SK-N-SH (cell line): ENCODE data around the gene DOCK6. TPM values are rescaled to one million over a fixed set of nuclear protein-coding genes. Genes with fewer than 3 reads are reported as not detected.

ENCODE experiments used
- CTCF ChIA-PET: fragments of 300-600, 350-600 bp; formaldehyde crosslinking; extraction: SDS; loops from one replicate; lab custom pipeline; 2021; lab: Yijun Ruan, JAX
- POLR2A ChIA-PET: fragments of 350-600 bp; sonication (Branson Sonifier 250); formaldehyde crosslinking; extraction: SDS; loops from one replicate; lab custom pipeline; 2020; ENCODE audit warnings: antibody characterized with exemption, inconsistent platforms; lab: Yijun Ruan, JAX
- DNase-seq: peaks from one replicate; pipeline ENCODE4 v3.0.0; 2012
- H2AFZ ChIP-seq: fragments of 200-600 bp; sonication (generic); 2 replicates; pipeline ENCODE4 v1.8.1; 2016; ENCODE audit warnings: antibody characterized with exemption, mild to moderate bottlenecking, low read depth
- H3F3A ChIP-seq: fragments of 200-600 bp; sonication (generic); replicated peaks from 2 replicates; pipeline ENCODE3; 2016; ENCODE audit warnings: antibody characterized with exemption, mild to moderate bottlenecking; ENCODE audit not compliant: insufficient read depth
- H3K27ac ChIP-seq, 2 experiments: fragments of 200-500 bp in 1 of 2; fragments of 200-600 bp in 1 of 2; sonication (Bioruptor generic) in 1 of 2; sonication (generic), shearing (Covaris generic) in 1 of 2; 2 replicates each; pipeline versions ENCODE4 v1.5.1 to v1.6.1; 2014 to 2016; ENCODE audit warnings: low read depth in 2 of 2, inconsistent platforms in 1 of 2, low read length in 1 of 2, mild to moderate bottlenecking in 1 of 2, mixed read lengths in 1 of 2
- H3K27me3 ChIP-seq: fragments of 200-600 bp; sonication (generic), shearing (Covaris generic); 2 replicates; pipeline ENCODE4 v1.6.1; 2016; ENCODE audit warnings: mixed run types; ENCODE audit not compliant: insufficient read depth
- H3K36me3 ChIP-seq, 2 experiments: fragments of 200-500 bp in 1 of 2; fragments of 200-600 bp in 1 of 2; sonication (Bioruptor generic) in 1 of 2; sonication (generic) in 1 of 2; replicated peaks in 1 of 2; 2 replicates each; pipeline versions ENCODE3 to v1.5.1; 2014 to 2016; ENCODE audit warnings: low read length in 1 of 2, mild to moderate bottlenecking in 1 of 2; ENCODE audit not compliant: insufficient read depth in 2 of 2, control insufficient read depth in 1 of 2
- H3K4me1 ChIP-seq, 2 experiments: fragments of 200-500 bp in 1 of 2; fragments of 200-600 bp in 1 of 2; sonication (Bioruptor generic) in 1 of 2; sonication (generic), shearing (Covaris generic) in 1 of 2; 2 replicates each; pipeline versions ENCODE4 v1.5.1 to v1.6.1; 2014 to 2016; ENCODE audit warnings: low read depth in 1 of 2, low read length in 1 of 2, mixed run types in 1 of 2; ENCODE audit not compliant: insufficient read depth in 2 of 2, control insufficient read depth in 1 of 2
- H3K4me2 ChIP-seq: fragments of 200-600 bp; sonication (generic), shearing (Covaris generic); 2 replicates; pipeline ENCODE4 v1.6.1; 2017; ENCODE audit warnings: mixed run types
- H3K4me3 ChIP-seq, 2 experiments: fragments of 200-500 bp in 1 of 2; fragments of 200-600 bp in 1 of 2; sonication (Bioruptor generic) in 1 of 2; sonication (generic), shearing (Covaris generic) in 1 of 2; 2 replicates each; pipeline versions ENCODE4 v1.5.1 to v1.8.1; 2014 to 2016; ENCODE audit warnings: low read depth in 2 of 2, inconsistent platforms in 1 of 2, low read length in 1 of 2, mild to moderate bottlenecking in 1 of 2, mixed read lengths in 1 of 2, moderate library complexity in 1 of 2
- H3K79me2 ChIP-seq: fragments of 200-600 bp; sonication (generic); 2 replicates; pipeline ENCODE4 v1.8.1; 2017; ENCODE audit warnings: mild to moderate bottlenecking; ENCODE audit not compliant: insufficient read depth
- H3K9ac ChIP-seq: fragments of 200-600 bp; sonication (generic); 2 replicates; pipeline ENCODE4 v1.6.1; 2017; ENCODE audit warnings: mixed run types
- H3K9me2 ChIP-seq: fragments of 200-600 bp; sonication (generic); 2 replicates; pipeline ENCODE4 v1.6.1; 2017; ENCODE audit warnings: mixed run types
- H3K9me3 ChIP-seq: fragments of 200-600 bp; sonication (generic); 2 replicates; pipeline ENCODE4 v1.6.1; 2017; ENCODE audit warnings: mixed run types, mild to moderate bottlenecking, moderate library complexity
- H4K20me1 ChIP-seq: fragments of 200-600 bp; sonication (generic); 2 replicates; pipeline ENCODE4 v1.6.1; 2017; ENCODE audit warnings: mild to moderate bottlenecking, mixed run types; ENCODE audit not compliant: insufficient read depth
- GABPA ChIP-seq: IDR thresholded peaks from 2 replicates; pipeline ENCODE4 v1.4.0; 2012; ENCODE audit warnings: low read depth, mild to moderate bottlenecking
- GATA2 ChIP-seq: sonication (generic); formaldehyde crosslinking; IDR thresholded peaks from 2 replicates; pipeline ENCODE4 v1.5.0; 2020; ENCODE audit warnings: mild to moderate bottlenecking, missing genetic modification reagents
- MXI1 ChIP-seq: IDR thresholded peaks from 2 replicates; pipeline ENCODE4 v1.6.1; 2012; ENCODE audit warnings: mild to moderate bottlenecking, low read depth, low read length, improper control_type of control experiment
- NFIC ChIP-seq: IDR thresholded peaks from 2 replicates; pipeline ENCODE4 v1.4.0; 2012; ENCODE audit warnings: borderline replicate concordance
- NRF1 ChIP-seq: IDR thresholded peaks from 2 replicates; pipeline ENCODE4 v1.6.1; 2012; ENCODE audit warnings: low read depth, mild to moderate bottlenecking, low read length
- POLR2AphosphoS5 ChIP-seq: IDR thresholded peaks from 2 replicates; pipeline ENCODE4 v1.6.1; 2012; ENCODE audit warnings: low read depth, low read length
- RAD21 ChIP-seq: IDR thresholded peaks from 2 replicates; pipeline ENCODE4 v1.6.1; 2012; ENCODE audit warnings: mild to moderate bottlenecking, low read length
- RCOR1 ChIP-seq: fragments of 150-350 bp; IDR thresholded peaks from 2 replicates; pipeline ENCODE4 v1.6.1; 2017; ENCODE audit warnings: antibody characterized with exemption, low read length
- RFX5 ChIP-seq: IDR thresholded peaks from 2 replicates; pipeline ENCODE4 v1.6.1; 2012; ENCODE audit warnings: mild to moderate bottlenecking, improper control_type of control experiment, low read length
- SMC3 ChIP-seq: IDR thresholded peaks from 2 replicates; pipeline ENCODE4 v1.6.1; 2012; ENCODE audit warnings: low read depth, low read length, improper control_type of control experiment
- TEAD4 ChIP-seq: IDR thresholded peaks from 2 replicates; pipeline ENCODE4 v1.4.0; 2012; ENCODE audit warnings: mild to moderate bottlenecking, borderline replicate concordance; ENCODE audit not compliant: insufficient read depth
- YY1 ChIP-seq: IDR thresholded peaks from 2 replicates; pipeline ENCODE4 v1.4.0; 2012; ENCODE audit warnings: low read depth, mild to moderate bottlenecking
- WGBS: methylation state at CpG from one replicate; pipeline ENCODE4 v1.1.6; 2017; ENCODE audit warnings: low lambda C conversion rate; 5-methylcytosine and 5-hydroxymethylcytosine counted together
- polyA plus RNA-seq, 3 experiments: library from polyadenylated mRNA; depleted of rRNA; stranded (reverse); fragments of >200 nt; gene quantifications; 2 replicates each; pipeline ENCODE4 v1.2.3, GENCODE V29; 2012
- TF ChIP-seq, protein P1 (sequence below): IDR thresholded peaks from 2 replicates; pipeline ENCODE4 v1.4.0; 2012; ENCODE audit warnings: low read depth
- TF ChIP-seq, protein P2 (sequence below): IDR thresholded peaks from 2 replicates; pipeline ENCODE4 v1.6.1; 2012; ENCODE audit warnings: mild to moderate bottlenecking, low read depth, low read length, moderate library complexity
- TF ChIP-seq, protein P3 (sequence below): IDR thresholded peaks from 2 replicates; pipeline ENCODE4 v1.4.0; 2012; ENCODE audit warnings: low read depth, borderline replicate concordance
- TF ChIP-seq, protein P4 (sequence below): IDR thresholded peaks from 2 replicates; pipeline ENCODE4 v1.4.0; 2012; ENCODE audit warnings: low read depth, borderline replicate concordance

The DOCK6 gene
- polyA plus RNA-seq, 1 of the 3 experiments (the other 2 are of a cell fraction) = 18.3 TPM

DNA sequence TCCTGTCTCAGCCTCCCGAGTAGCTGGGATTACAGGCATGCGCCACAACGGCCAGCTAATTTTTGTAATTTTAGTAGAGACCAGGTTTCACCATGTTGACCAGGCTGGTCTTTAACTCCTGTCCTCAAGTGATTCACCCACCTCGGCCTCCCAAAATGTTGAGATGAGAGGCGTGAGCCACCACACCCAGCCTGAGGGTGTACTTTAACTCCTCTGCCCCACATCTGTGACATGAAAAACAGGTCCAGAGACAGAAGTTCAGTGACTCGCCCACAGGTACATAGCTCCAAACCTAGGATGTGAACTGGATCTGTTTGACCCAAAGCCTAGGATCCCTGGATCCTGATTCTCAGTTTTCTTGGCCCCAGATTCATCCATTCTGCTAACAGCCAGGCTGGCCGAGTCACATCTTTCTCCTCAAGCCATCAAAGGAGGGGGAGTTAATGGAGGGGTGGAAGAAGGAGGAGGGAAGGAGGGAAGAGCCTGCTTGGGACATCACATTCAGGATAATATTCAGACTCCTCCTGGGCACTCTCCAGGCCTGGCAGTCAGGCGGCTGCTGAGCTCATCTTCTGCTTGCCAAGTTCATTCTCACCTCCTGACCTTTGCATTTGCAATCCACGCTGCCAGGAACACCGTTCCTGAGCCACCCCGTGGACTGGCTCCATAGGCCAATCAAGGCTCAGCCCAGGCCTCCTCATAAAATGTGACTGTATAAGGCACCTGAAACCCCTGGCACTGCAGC lies 109.8 kb downstream of the DOCK6 start:
- Histone ChIP-seq H3K9me3 (no peaks in the 10 kb centered on the region), H3K4me3 (no peak overlapping the region), H3K4me2 (peak overlapping the region; percentile 61), H3K9me2 (no peaks in the 10 kb centered on the region), H3F3A (peaks cover 9% of the 10 kb centered on the region), H3K27me3 (no peaks in the 10 kb centered on the region), H3K27ac (peak overlapping the region; percentile 1 to 68), H2AFZ (peak overlapping the region; percentile 20), H4K20me1 (no peaks in the 10 kb centered on the region), H3K79me2 (peaks cover 72% of the 10 kb centered on the region), H3K4me1 (peaks cover 2 to 6% of the 10 kb centered on the region in 2 experiments; a peak in 1 of 4 replicates), H3K9ac (0 out of 2 replicates have a peak overlapping the region, but pooled peaks have one; percentile 19), H3K36me3 (no peaks in the 10 kb centered on the region)
- CTCF ChIA-PET = interaction anchor here (0.9 to 2.3 kb wide), 4 partner anchors 22 to 48 kb away, joined by 3 to 7 read pairs (median 4); no protein-coding TSS in a partner anchor
- POLR2A ChIA-PET = interaction anchor here (1.3 kb wide), 1 partner anchor 9 kb away, joined by 3 read pairs; no protein-coding TSS in a partner anchor
- no peak for TF ChIP-seq RAD21
- TF ChIP-seq RFX5 = no peak
- no peak for TF ChIP-seq NRF1
- 0 out of 2 replicates have a peak, but pooled peaks have one; percentile 10 for TF ChIP-seq YY1
- TF ChIP-seq NFIC = peak; percentile 61; the same call in 1 of the 2 replicates
- TF ChIP-seq TEAD4 = no peak
- TF ChIP-seq, protein P1, sequence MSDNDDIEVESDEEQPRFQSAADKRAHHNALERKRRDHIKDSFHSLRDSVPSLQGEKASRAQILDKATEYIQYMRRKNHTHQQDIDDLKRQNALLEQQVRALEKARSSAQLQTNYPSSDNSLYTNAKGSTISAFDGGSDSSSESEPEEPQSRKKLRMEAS = peak; percentile 64; the same call in 1 of the 2 replicates
- DNase-seq = no peak
- WGBS = 50% methylated on average over 10 of the region's 11 CpGs

DNA sequence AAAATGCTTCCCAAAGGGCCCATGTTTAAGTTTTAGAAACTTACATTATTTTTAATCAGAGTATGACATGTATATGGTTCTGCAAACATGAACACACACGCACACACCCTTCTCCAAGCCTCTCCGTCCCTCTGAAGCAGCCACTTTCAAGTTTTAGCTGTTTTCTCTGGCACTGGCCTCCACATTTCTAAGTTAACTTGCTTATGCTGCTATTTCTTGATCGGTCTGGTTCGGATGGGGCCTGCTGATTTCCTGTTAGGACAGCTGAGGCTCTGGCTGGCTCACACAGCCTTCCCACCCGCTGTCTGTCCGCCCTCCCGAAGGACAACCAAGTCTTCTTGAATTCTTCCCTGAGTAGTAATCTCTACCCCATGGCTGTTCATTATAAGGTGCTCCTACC lies 111.1 kb downstream of the DOCK6 start:
- DNase-seq = no peak
- H3K27ac ChIP-seq = no peak overlapping the region
- peaks cover 72% of the 10 kb centered on the region for H3K79me2 ChIP-seq
- H3K9me2 ChIP-seq = no peaks in the 10 kb centered on the region
- H3F3A ChIP-seq = peaks cover 12% of the 10 kb centered on the region
- ChIA-PET CTCF (interaction anchor here (1.4 to 2.3 kb wide), 3 partner anchors 13 to 25 kb away, joined by 3 to 7 read pairs (median 5); no protein-coding TSS in a partner anchor), POLR2A (no interaction called here)
- H3K4me3 ChIP-seq = no peak overlapping the region
- H3K4me2 ChIP-seq = no peak overlapping the region
- no peaks in the 10 kb centered on the region for H3K9me3 ChIP-seq
- 93% methylated on average over 7 of the region's 7 CpGs for WGBS
- no peak overlapping the region for H3K9ac ChIP-seq
- TF ChIP-seq, protein P2, sequence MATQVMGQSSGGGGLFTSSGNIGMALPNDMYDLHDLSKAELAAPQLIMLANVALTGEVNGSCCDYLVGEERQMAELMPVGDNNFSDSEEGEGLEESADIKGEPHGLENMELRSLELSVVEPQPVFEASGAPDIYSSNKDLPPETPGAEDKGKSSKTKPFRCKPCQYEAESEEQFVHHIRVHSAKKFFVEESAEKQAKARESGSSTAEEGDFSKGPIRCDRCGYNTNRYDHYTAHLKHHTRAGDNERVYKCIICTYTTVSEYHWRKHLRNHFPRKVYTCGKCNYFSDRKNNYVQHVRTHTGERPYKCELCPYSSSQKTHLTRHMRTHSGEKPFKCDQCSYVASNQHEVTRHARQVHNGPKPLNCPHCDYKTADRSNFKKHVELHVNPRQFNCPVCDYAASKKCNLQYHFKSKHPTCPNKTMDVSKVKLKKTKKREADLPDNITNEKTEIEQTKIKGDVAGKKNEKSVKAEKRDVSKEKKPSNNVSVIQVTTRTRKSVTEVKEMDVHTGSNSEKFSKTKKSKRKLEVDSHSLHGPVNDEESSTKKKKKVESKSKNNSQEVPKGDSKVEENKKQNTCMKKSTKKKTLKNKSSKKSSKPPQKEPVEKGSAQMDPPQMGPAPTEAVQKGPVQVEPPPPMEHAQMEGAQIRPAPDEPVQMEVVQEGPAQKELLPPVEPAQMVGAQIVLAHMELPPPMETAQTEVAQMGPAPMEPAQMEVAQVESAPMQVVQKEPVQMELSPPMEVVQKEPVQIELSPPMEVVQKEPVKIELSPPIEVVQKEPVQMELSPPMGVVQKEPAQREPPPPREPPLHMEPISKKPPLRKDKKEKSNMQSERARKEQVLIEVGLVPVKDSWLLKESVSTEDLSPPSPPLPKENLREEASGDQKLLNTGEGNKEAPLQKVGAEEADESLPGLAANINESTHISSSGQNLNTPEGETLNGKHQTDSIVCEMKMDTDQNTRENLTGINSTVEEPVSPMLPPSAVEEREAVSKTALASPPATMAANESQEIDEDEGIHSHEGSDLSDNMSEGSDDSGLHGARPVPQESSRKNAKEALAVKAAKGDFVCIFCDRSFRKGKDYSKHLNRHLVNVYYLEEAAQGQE = no peak
- TF ChIP-seq, protein P3, sequence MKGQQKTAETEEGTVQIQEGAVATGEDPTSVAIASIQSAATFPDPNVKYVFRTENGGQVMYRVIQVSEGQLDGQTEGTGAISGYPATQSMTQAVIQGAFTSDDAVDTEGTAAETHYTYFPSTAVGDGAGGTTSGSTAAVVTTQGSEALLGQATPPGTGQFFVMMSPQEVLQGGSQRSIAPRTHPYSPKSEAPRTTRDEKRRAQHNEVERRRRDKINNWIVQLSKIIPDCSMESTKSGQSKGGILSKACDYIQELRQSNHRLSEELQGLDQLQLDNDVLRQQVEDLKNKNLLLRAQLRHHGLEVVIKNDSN = no peak
- TF ChIP-seq YY1 (no peak), GABPA (no peak), GATA2 (CRISPR knock-in tag) (no peak), SMC3 (no peak), NFIC (no peak), MXI1 (no peak), RCOR1 (no peak), POLR2AphosphoS5 (no peak)
- TF ChIP-seq, protein P4, sequence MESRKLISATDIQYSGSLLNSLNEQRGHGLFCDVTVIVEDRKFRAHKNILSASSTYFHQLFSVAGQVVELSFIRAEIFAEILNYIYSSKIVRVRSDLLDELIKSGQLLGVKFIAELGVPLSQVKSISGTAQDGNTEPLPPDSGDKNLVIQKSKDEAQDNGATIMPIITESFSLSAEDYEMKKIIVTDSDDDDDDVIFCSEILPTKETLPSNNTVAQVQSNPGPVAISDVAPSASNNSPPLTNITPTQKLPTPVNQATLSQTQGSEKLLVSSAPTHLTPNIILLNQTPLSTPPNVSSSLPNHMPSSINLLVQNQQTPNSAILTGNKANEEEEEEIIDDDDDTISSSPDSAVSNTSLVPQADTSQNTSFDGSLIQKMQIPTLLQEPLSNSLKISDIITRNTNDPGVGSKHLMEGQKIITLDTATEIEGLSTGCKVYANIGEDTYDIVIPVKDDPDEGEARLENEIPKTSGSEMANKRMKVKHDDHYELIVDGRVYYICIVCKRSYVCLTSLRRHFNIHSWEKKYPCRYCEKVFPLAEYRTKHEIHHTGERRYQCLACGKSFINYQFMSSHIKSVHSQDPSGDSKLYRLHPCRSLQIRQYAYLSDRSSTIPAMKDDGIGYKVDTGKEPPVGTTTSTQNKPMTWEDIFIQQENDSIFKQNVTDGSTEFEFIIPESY = no peak
- no peaks in the 10 kb centered on the region for H4K20me1 ChIP-seq
- H3K36me3 ChIP-seq = no peaks in the 10 kb centered on the region
- no peak overlapping the region for H2AFZ ChIP-seq
- H3K27me3 ChIP-seq = no peaks in the 10 kb centered on the region
- peaks cover 2 to 6% of the 10 kb centered on the region in 2 experiments; a peak in 1 of 4 replicates for H3K4me1 ChIP-seq
